Thyroid gland (tissue), 4 donors: ENCODE measurements around the gene LIN52.

Experiments used
- POLR2A ChIP-seq, 2 donors: fragments of 450-650 bp; IDR thresholded peaks; one replicate each; pipeline ENCODE4 v1.6.1; 2017; ENCODE audit warnings: antibody characterized with exemption in 2 of 2, mild to moderate bottlenecking in 2 of 2, moderate library complexity in 1 of 2
- TF ChIP-seq, protein P1 (sequence below), 6 experiments: fragments of 200-600 bp in 3 of 6; fragments of 450-650 bp in 3 of 6; sonication (generic) in 3 of 6; IDR thresholded peaks; one replicate each; pipeline ENCODE4 v1.5.1; 2016 to 2019; ENCODE audit warnings: antibody characterized with exemption in 6 of 6, mild to moderate bottlenecking in 2 of 6, inconsistent platforms in 1 of 6, moderate library complexity in 1 of 6

DNA sequence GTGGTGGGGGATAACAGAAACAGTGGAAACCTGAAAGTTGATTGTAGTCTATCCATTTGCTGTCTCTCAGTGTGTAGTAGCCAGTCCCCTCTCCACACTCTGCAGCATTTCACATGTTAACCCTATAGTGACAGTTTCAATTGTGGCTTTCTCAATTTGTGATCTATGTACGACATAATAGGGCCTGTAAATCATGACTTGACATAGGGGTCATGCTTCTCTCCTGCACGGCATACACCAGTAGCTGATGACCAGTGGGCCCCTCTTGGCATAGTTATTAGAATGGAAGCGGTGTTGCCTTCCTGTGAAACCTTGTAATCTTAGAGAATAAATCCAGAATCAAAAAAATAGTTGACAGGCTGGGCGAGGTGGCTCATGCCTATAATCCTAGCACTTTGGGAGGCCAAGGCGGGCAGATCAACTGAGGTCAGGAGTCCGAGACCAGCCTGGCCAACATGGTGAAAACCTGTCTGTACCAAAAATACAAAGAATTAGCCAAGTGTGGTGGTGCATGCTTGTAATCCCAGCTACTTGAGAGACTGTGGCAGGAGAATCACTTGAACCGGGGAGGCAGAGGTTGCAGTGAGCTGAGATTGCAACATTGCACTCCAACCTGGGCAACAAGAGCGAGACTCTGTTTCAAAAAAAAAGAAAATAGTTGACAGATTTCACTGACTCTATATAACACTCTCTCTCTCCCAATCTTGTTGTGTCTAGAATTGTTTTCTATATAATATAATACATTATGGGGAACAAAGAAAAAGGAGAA, 109.9 kb downstream of the LIN52 start:
- no peak for TF ChIP-seq POLR2A (IDR thresholded peaks at IDR 0.05)
- TF ChIP-seq, protein P1, sequence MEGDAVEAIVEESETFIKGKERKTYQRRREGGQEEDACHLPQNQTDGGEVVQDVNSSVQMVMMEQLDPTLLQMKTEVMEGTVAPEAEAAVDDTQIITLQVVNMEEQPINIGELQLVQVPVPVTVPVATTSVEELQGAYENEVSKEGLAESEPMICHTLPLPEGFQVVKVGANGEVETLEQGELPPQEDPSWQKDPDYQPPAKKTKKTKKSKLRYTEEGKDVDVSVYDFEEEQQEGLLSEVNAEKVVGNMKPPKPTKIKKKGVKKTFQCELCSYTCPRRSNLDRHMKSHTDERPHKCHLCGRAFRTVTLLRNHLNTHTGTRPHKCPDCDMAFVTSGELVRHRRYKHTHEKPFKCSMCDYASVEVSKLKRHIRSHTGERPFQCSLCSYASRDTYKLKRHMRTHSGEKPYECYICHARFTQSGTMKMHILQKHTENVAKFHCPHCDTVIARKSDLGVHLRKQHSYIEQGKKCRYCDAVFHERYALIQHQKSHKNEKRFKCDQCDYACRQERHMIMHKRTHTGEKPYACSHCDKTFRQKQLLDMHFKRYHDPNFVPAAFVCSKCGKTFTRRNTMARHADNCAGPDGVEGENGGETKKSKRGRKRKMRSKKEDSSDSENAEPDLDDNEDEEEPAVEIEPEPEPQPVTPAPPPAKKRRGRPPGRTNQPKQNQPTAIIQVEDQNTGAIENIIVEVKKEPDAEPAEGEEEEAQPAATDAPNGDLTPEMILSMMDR (IDR thresholded peaks at IDR 0.05), result no peak
